Hippocampal formation (tissue), 2 donors: ENCODE data around the gene PRKAB2.
A peak's percentile ranks its signal among the peaks of the same experiment; 100 is the strongest.
"Not testable (repeated sequence)": the region's sequence is repeated elsewhere in the genome, so short reads cannot be mapped to it uniquely, and the experiment has no call there.

ENCODE experiments used
- DNase-seq, 2 donors: peaks; one replicate each; lab custom pipeline; 2025; lab: John Stamatoyannopoulos, UW

Gene PRKAB2, protein sequence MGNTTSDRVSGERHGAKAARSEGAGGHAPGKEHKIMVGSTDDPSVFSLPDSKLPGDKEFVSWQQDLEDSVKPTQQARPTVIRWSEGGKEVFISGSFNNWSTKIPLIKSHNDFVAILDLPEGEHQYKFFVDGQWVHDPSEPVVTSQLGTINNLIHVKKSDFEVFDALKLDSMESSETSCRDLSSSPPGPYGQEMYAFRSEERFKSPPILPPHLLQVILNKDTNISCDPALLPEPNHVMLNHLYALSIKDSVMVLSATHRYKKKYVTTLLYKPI

GRCh38 chr1:147172168-147173016, at the start of gene PRKAB2:
Gene PRKAB2, minus strand, starts transcription at chr1:147172470. Its CDS starts 326 bp downstream, at chr1:147172144.
- peak; percentile 96 to 98 for DNase-seq

DNA sequence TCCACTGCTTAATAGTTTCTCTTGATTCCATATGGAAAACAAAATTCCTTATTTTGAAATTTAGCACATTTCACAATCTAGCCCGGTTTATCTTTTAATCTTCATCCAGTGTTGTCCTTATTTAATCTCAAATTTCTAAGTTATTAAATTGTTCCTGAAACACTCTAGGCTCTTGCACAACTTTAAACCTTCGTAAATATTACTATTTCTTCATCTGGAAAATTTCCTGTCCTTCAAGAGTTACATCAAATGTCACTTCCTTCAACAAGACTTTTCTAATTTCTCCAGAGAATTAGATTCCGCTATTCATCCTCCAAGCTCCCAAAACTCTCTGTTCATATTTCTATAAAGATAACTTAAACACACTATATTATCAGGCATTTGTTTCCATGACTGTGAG, 46.3 kb upstream of the PRKAB2 start:
- DNase-seq = no peak

GRCh38 chr1:147217141-147217540, 44.9 kb upstream of the PRKAB2 start:
- no peak for DNase-seq

GRCh38 chr1:147216124-147216523, 43.9 kb upstream of the PRKAB2 start:
- no peak for DNase-seq

- DNase-seq = no peak
Observed at GRCh38 chr1:147215540-147215916, 43.3 kb upstream of the PRKAB2 start.

GRCh38 chr1:147214842-147215539, 42.7 kb upstream of the PRKAB2 start:
- no peak for DNase-seq

- no peak for DNase-seq
Observed at GRCh38 chr1:147214325-147214724, 42.1 kb upstream of the PRKAB2 start.

DNA sequence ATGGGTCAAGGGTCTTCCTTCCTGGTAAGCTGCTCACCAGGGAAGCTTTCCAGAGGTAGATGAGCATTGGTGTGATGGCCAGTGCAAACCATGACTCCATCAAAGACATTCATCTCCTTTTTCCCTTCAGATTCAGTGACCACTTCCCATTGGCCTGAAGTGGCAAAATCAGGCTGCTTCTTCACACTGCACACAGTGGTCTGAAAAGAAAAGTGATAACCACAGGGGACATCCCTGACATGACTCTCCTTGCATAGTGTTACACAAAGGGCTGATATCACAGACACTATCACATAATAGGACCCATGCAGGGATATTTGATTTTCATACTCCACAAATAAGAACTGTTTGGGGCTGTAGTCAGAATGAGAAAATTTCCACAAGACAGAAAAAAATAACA, 41.0 kb upstream of the PRKAB2 start:
- no peak for DNase-seq

DNA sequence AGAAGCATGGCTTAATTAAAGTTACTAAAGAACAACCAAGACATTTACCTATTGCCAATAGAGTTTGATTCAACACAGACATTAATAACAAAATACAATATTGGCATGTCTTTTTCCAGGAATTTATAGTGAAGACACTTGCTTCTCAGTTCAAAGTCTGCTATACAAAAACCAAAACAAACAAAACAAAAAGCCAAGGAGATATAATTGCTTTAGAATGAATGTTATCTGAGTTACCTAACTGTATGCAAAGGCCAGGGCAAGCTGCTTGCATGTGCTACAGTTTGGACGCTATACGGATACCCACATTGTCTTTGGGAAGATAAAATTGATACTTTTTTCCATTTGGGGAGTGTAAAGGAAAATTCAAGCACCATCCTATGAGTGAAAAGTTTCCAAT, 39.3 kb upstream of the PRKAB2 start:
- DNase-seq = no peak

DNA sequence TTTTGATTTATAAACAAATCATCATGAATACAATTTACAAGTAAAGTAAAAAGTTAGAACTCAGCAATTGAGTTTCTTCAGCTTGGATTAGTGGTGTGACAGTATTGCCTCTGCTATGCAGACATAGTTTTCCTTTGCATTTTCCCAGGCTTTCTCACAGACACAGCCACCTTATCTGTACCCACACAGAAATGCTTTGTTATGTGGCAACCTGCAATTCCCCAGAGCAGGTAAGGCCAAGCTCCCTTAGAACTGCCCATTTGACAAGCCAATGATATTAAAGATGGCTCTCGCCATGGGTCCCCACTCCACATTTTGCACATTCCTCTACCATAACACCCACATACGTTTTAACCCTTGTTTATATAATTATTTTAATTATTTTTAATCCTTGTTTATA, 38.7 kb upstream of the PRKAB2 start:
- no peak for DNase-seq

- no peak for DNase-seq
Observed at GRCh38 chr1:147209825-147210821, 37.9 kb upstream of the PRKAB2 start.

DNA sequence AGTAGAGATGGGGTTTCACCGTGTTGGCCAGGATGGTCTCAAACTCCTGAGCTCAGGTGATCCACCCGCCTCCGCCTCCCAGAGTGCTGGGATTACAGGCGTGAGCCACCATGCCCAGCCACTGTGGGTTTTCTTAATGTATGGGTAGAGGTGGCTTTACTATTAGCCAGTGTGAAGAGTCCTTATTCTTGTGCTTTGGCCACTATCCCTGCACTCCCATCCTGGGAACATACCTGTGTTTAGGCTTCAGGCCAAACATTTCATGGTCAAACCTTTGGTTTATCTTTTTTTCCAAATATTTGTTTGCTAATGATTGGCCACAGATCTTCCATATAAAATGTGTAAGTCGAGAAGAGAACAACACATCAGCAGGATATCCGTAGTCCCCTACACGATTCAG, 36.3 kb upstream of the PRKAB2 start:
- DNase-seq = no peak

- DNase-seq = no peak
Observed at GRCh38 chr1:147207192-147207591, 34.9 kb upstream of the PRKAB2 start.

- DNase-seq = no peak
Observed at GRCh38 chr1:147204080-147204479, 31.8 kb upstream of the PRKAB2 start.

DNA sequence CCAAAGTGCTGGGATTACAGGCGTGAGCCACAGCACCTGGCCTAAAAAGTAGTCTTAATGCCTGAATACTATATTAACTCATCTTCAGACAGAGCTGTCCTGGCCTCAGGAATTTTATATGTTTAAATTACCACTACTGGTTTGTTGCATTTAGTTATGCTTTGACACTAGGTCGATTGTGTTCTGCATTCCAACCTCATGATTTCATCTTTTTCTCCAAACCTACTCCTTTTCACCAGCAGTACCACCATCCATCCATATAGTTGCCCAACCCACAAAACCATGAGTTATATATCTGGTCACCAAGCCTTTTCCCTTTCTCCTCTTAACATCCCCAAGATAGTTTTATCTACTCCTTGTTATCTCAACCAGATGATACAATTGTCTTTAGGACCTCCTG, 30.3 kb upstream of the PRKAB2 start:
- no peak for DNase-seq

- no peak for DNase-seq
Observed at GRCh38 chr1:147201786-147202185, 29.5 kb upstream of the PRKAB2 start.

DNA sequence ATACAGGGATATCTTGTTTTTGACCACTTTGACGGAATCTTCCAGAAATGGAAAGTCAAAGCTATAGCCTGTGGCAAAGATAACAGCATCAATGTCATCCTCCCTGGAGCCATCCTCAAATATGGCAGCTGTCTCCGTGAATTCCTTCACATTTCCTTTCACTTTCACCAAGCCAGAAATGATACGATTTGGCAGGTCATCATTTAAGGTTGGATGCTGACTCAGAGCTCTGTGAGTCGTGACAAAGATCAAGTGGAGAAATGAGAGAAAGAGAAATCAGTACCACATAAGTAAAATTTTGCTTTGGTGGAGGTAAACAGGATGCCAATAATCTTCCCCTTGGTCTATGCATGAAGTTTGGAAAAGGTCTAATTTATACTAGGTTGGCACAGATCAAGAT, 29.0 kb upstream of the PRKAB2 start:
- no peak for DNase-seq

- not testable (repeated sequence) for DNase-seq
Observed at GRCh38 chr1:147197324-147197723, 25.1 kb upstream of the PRKAB2 start.

DNA sequence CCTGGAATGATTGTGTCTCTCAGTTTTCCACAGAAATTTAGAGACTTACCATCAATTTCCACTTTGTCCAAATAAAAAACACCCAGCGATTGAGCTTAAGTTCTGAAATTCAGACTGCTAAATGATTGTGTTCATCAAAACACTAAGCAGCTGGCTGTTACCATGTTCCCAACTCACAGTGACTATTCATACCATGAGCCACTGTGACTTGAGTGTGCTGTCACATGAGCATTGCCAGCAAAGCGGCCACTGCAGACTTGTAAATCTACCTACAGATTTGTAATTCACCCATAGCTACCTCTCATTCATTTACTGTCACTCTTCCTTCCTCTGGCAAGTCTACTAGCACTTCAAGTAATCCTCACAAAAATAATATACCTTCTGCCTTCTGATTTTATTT, 17.2 kb upstream of the PRKAB2 start:
- no peak for DNase-seq

- DNase-seq = no peak
Observed at GRCh38 chr1:147185432-147185831, 13.2 kb upstream of the PRKAB2 start.

GRCh38 chr1:147177611-147178380, 5.5 kb upstream of the PRKAB2 start:
- DNase-seq = no peak
